K562 (cell line): ENCODE measurements around the gene IDI2. TPM values are rescaled to one million over a fixed set of nuclear protein-coding genes. Genes with fewer than 3 reads are reported as not detected.
A peak's percentile ranks its signal among the peaks of the same experiment; 100 is the strongest.

Experiments used
- ARID1B ChIP-seq: fragments of 450-650 bp; IDR thresholded peaks from 2 replicates; pipeline ENCODE4 v1.6.1; 2016; ENCODE audit warnings: antibody characterized with exemption, mild to moderate bottlenecking, inconsistent platforms
- BRCA1 ChIP-seq, 2 experiments: fragments of 450-650 bp in 1 of 2; sonication (generic) in 1 of 2; formaldehyde crosslinking in 1 of 2; IDR thresholded peaks; 2 replicates each; pipeline versions ENCODE4 v1.5.0 to v1.6.1; 2017 to 2020; ENCODE audit warnings: mild to moderate bottlenecking in 1 of 2, missing genetic modification reagents in 1 of 2
- CSDE1 ChIP-seq, 2 experiments: fragments of 450-650 bp; IDR thresholded peaks; 2 replicates each; pipeline ENCODE4 v1.6.1; 2016; ENCODE audit warnings: mild to moderate bottlenecking in 1 of 2
- CUX1 ChIP-seq: fragments of 200-800 bp; sonication (Bioruptor generic); IDR thresholded peaks from 2 replicates; pipeline ENCODE4 v1.6.1; 2016; ENCODE audit warnings: missing genetic modification characterization, missing compliant biosample characterization
- DEAF1 ChIP-seq: fragments of 450-650 bp; formaldehyde crosslinking; IDR thresholded peaks from 2 replicates; pipeline ENCODE4 v1.4.0; 2020; ENCODE audit warnings: mild to moderate bottlenecking, moderate library complexity
- MLLT1 ChIP-seq, 2 experiments: fragments of 450-650 bp; IDR thresholded peaks; 2 replicates each; pipeline ENCODE4 v1.6.1; 2016
- NFXL1 ChIP-seq: fragments of 450-650 bp; formaldehyde crosslinking; IDR thresholded peaks from 2 replicates; pipeline ENCODE4 v1.4.0; 2021; ENCODE audit warnings: mild to moderate bottlenecking
- PHTF2 ChIP-seq: fragments of 250-450 bp; sonication (Bioruptor Pico); IDR thresholded peaks from 2 replicates; pipeline ENCODE4 v1.5.0; 2021; ENCODE audit warnings: mild to moderate bottlenecking
- POLR2G ChIP-seq: fragments of 200-400 bp; formaldehyde crosslinking; IDR thresholded peaks from 2 replicates; pipeline ENCODE4 v1.6.1; 2017; ENCODE audit warnings: low read depth, mild to moderate bottlenecking, antibody characterized with exemption, low read length, moderate library complexity
- POLR2H ChIP-seq: IDR thresholded peaks from 2 replicates; pipeline ENCODE4 v1.6.1; 2016; ENCODE audit warnings: missing genetic modification characterization, low read depth, mild to moderate bottlenecking, control low read depth, missing compliant biosample characterization, moderate library complexity
- RBBP5 ChIP-seq: fragments of 200-600 bp; sonication (generic); IDR thresholded peaks from 2 replicates; pipeline ENCODE4 v1.6.1; 2012; ENCODE audit warnings: borderline replicate concordance, mild to moderate bottlenecking, low read length, control low read depth, inconsistent platforms; ENCODE audit not compliant: insufficient read depth, poor library complexity, severe bottlenecking
- SETDB1 ChIP-seq: IDR thresholded peaks from one replicate; pipeline ENCODE4 v1.6.1; 2012; ENCODE audit warnings: low read length, control low read depth, inconsistent platforms
- SP2 ChIP-seq: IDR thresholded peaks from 2 replicates; pipeline ENCODE4 v1.6.1; 2011; ENCODE audit warnings: mild to moderate bottlenecking, low read depth, low read length, moderate library complexity; ENCODE audit not compliant: poor library complexity, severe bottlenecking; ENCODE audit errors: extremely low read depth
- SRSF7 ChIP-seq: fragments of 200-400 bp; formaldehyde crosslinking; optimal IDR thresholded peaks from 2 replicates; pipeline ENCODE3; 2017; ENCODE audit warnings: mild to moderate bottlenecking, low read depth, low read length
- ZBED1 ChIP-seq: IDR thresholded peaks from 2 replicates; pipeline ENCODE4 v1.6.1; 2014
- ZNF408 ChIP-seq: fragments of 250-450 bp; sonication (Bioruptor Pico); IDR thresholded peaks from 2 replicates; pipeline ENCODE4 v1.4.0; 2020; ENCODE audit warnings: low read depth, mild to moderate bottlenecking, moderate library complexity
- ZNF583 ChIP-seq: fragments of 250-450 bp; sonication (Bioruptor Pico); IDR thresholded peaks from 2 replicates; pipeline ENCODE4 v1.4.0; 2020
- polyA plus RNA-seq, 8 experiments: library from polyadenylated mRNA; depleted of rRNA in 4 of 8; stranded (reverse) in 5 of 8; unstranded in 3 of 8; fragments of >200 nt; fragmentation: Nextera tagmentation in 2 of 8; fragmentation: Illumina TruSeq in 1 of 8; extraction: Ambion mirVana in 2 of 8; extraction: Trizol in 1 of 8; gene quantifications; 2 replicates each; pipeline versions ENCODE4 v1.2.1 to v1.2.3, GENCODE V29; 2011 to 2014; ENCODE audit warnings: inconsistent platforms in 1 of 8, missing spikeins in 1 of 8
- total RNA-seq, 7 experiments: library from RNA; depleted of rRNA in 6 of 7; stranded (reverse); fragments of >200 nt in 6 of 7; fragmentation: Illumina TruSeq in 2 of 7; extraction: Trizol in 2 of 7; gene quantifications; 2 replicates each; pipeline versions ENCODE4 v1.2.1 to v1.2.3, GENCODE V29; 2011 to 2021; ENCODE audit warnings: low replicate concordance in 1 of 7
- TF ChIP-seq, protein P1 (sequence below): sonication (generic); formaldehyde crosslinking; IDR thresholded peaks from 2 replicates; pipeline ENCODE4 v1.5.0; 2020; ENCODE audit warnings: missing genetic modification reagents
- TF ChIP-seq, protein P2 (sequence below): sonication (generic); formaldehyde crosslinking; IDR thresholded peaks from 2 replicates; pipeline ENCODE4 v1.8.1; 2023; ENCODE audit warnings: mild to moderate bottlenecking, missing genetic modification reagents

Gene IDI2
- total and polyA plus RNA-seq, 9 of the 15 experiments (the other 6 are each of a cell fraction or from before 2014, with no cell fraction given) = not detected

DNA sequence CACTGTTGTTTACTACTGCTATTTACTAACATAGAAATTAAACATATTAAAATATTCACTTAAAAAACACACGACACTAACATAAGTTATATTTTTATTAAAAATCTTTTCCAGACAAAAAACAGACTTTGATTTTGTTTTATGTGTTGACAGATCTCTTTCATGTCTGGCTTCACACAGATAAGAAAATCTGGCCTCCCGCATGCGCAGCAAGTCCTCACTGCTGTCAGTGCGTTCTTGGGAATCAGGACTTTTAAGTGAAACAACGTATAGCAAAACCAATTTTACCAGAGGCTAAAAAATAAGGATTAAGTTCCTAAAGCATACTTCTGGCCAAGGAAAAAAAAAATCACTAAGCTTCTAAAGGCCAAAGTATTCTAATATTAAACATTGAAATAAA lies 24.5 kb upstream of the IDI2 start (continued):
- TF ChIP-seq, protein P1, sequence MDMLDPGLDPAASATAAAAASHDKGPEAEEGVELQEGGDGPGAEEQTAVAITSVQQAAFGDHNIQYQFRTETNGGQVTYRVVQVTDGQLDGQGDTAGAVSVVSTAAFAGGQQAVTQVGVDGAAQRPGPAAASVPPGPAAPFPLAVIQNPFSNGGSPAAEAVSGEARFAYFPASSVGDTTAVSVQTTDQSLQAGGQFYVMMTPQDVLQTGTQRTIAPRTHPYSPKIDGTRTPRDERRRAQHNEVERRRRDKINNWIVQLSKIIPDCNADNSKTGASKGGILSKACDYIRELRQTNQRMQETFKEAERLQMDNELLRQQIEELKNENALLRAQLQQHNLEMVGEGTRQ (CRISPR knock-in tag) = no peak
- TF ChIP-seq ARID1B (peak; percentile 80), RBBP5 (no peak), SETDB1 (no peak), MLLT1 (IDR thresholded peaks at IDR 0.05) (no peak), SP2 (no peak), POLR2G (no peak), NFXL1 (CRISPR knock-in tag) (no peak), ZNF583 (no peak), SRSF7 (no peak), PHTF2 (no peak), ZBED1 (no peak), ZNF408 (CRISPR knock-in tag) (no peak), DEAF1 (no peak), CSDE1 (IDR thresholded peaks at IDR 0.05) (no peak), POLR2H (tag) (no peak), BRCA1 (IDR thresholded peaks at IDR 0.05) (no peak), BRCA1 (CRISPR knock-in tag; IDR thresholded peaks at IDR 0.05) (no peak), CUX1 (no peak)
- TF ChIP-seq, protein P2, sequence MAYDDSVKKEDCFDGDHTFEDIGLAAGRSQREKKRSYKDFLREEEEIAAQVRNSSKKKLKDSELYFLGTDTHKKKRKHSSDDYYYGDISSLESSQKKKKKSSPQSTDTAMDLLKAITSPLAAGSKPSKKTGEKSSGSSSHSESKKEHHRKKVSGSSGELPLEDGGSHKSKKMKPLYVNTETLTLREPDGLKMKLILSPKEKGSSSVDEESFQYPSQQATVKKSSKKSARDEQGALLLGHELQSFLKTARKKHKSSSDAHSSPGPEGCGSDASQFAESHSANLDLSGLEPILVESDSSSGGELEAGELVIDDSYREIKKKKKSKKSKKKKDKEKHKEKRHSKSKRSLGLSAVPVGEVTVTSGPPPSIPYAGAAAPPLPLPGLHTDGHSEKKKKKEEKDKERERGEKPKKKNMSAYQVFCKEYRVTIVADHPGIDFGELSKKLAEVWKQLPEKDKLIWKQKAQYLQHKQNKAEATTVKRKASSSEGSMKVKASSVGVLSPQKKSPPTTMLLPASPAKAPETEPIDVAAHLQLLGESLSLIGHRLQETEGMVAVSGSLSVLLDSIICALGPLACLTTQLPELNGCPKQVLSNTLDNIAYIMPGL (CRISPR knock-in tag) = no peak
